K562 (cell line): Measurements from ENCODE around the gene MPV17L2. TPM values are rescaled to one million over a fixed set of nuclear protein-coding genes. Genes with fewer than 3 reads are reported as not detected.

Source experiments
- ATF7 ChIP-seq: fragments of 450-650 bp; IDR thresholded peaks from 2 replicates; pipeline ENCODE4 v1.7.1; 2014; ENCODE audit warnings: mild to moderate bottlenecking, moderate library complexity
- BRD4 ChIP-seq: fragments of 200-600 bp; sonication (generic); IDR thresholded peaks from 2 replicates; pipeline ENCODE4 v1.6.1; 2017; ENCODE audit warnings: inconsistent platforms
- CBX8 ChIP-seq: fragments of 200-600 bp; sonication (generic); IDR thresholded peaks from 2 replicates; pipeline ENCODE4 v1.6.1; 2012; ENCODE audit warnings: borderline replicate concordance, mixed run types, low read depth, mild to moderate bottlenecking, moderate library complexity, mixed read lengths, low read length, control low read depth, inconsistent platforms; ENCODE audit not compliant: poor library complexity, severe bottlenecking; ENCODE audit errors: extremely low read depth
- CEBPB ChIP-seq: fragments of 450-650 bp; IDR thresholded peaks from 2 replicates; pipeline ENCODE4 v1.6.1; 2016; ENCODE audit warnings: missing genetic modification characterization, missing compliant biosample characterization
- CHD2 ChIP-seq: IDR thresholded peaks from 2 replicates; pipeline ENCODE4 v1.6.1; 2011; ENCODE audit warnings: low read depth, low read length
- MAFG ChIP-seq: fragments of 450-650 bp; conservative IDR thresholded peaks from 2 replicates; pipeline ENCODE4 v1.6.1; 2016; ENCODE audit warnings: missing genetic modification characterization, missing compliant biosample characterization
- SIX5 ChIP-seq, 2 experiments: IDR thresholded peaks; 2 replicates each; pipeline ENCODE4 v1.6.1; 2011; ENCODE audit warnings: low read length in 2 of 2, borderline replicate concordance in 1 of 2, low read depth in 1 of 2, mild to moderate bottlenecking in 1 of 2, moderate library complexity in 1 of 2; ENCODE audit not compliant: insufficient read depth in 1 of 2
- ZBTB1 ChIP-seq: sonication (generic); formaldehyde crosslinking; IDR thresholded peaks from 2 replicates; pipeline ENCODE4 v1.8.1; 2023; ENCODE audit warnings: missing genetic modification reagents, low read depth, mild to moderate bottlenecking, borderline replicate concordance
- ZNF518B ChIP-seq: fragments of 250-450 bp; sonication (Bioruptor Pico); IDR thresholded peaks from 2 replicates; pipeline ENCODE4 v1.5.0; 2021; ENCODE audit warnings: mild to moderate bottlenecking, moderate library complexity
- polyA plus RNA-seq, 8 experiments: library from polyadenylated mRNA; depleted of rRNA in 4 of 8; stranded (reverse) in 5 of 8; unstranded in 3 of 8; fragments of >200 nt; fragmentation: Nextera tagmentation in 2 of 8; fragmentation: Illumina TruSeq in 1 of 8; extraction: Ambion mirVana in 2 of 8; extraction: Trizol in 1 of 8; gene quantifications; 2 replicates each; pipeline versions ENCODE4 v1.2.1 to v1.2.3, GENCODE V29; 2011 to 2014; ENCODE audit warnings: inconsistent platforms in 1 of 8, missing spikeins in 1 of 8
- total RNA-seq, 7 experiments: library from RNA; depleted of rRNA in 6 of 7; stranded (reverse); fragments of >200 nt in 6 of 7; fragmentation: Illumina TruSeq in 2 of 7; extraction: Trizol in 2 of 7; gene quantifications; 2 replicates each; pipeline versions ENCODE4 v1.2.1 to v1.2.3, GENCODE V29; 2011 to 2021; ENCODE audit warnings: low replicate concordance in 1 of 7
- TF ChIP-seq, protein P1 (sequence below): IDR thresholded peaks from 3 replicates; pipeline ENCODE4 v1.6.1; 2011; ENCODE audit warnings: borderline replicate concordance, mild to moderate bottlenecking; ENCODE audit not compliant: insufficient read length, insufficient read depth
- TF ChIP-seq, protein P2 (sequence below): sonication (generic); formaldehyde crosslinking; IDR thresholded peaks from 2 replicates; pipeline ENCODE4 v1.8.1; 2022; ENCODE audit warnings: missing genetic modification reagents
- TF ChIP-seq, protein P3 (sequence below): sonication (generic); formaldehyde crosslinking; IDR thresholded peaks from 2 replicates; pipeline ENCODE4 v1.8.0; 2022; ENCODE audit warnings: missing genetic modification reagents, mild to moderate bottlenecking, borderline replicate concordance
- TF ChIP-seq, protein P4 (sequence below): fragments of 450-650 bp; IDR thresholded peaks from 2 replicates; pipeline ENCODE4 v1.7.1; 2018; ENCODE audit warnings: mild to moderate bottlenecking, low read depth; ENCODE audit not compliant: partially characterized antibody
- TF ChIP-seq, protein P5 (sequence below), 2 experiments: fragments of 450-650 bp in 1 of 2; sonication (generic) in 1 of 2; formaldehyde crosslinking in 1 of 2; IDR thresholded peaks in 1 of 2; conservative IDR thresholded peaks in 1 of 2; 2 replicates each; pipeline versions ENCODE4 v1.6.1 to v1.8.1; 2016 to 2023; ENCODE audit warnings: mild to moderate bottlenecking in 2 of 2, moderate library complexity in 2 of 2, inconsistent platforms in 1 of 2, missing genetic modification reagents in 1 of 2

The MPV17L2 gene
- total and polyA plus RNA-seq, 9 of the 15 experiments (the other 6 are each of a cell fraction or from before 2014, with no cell fraction given) = 10.6 to 60.2 (median 28.5) TPM

GRCh38 chr19:18223860-18224524, 31.0 kb downstream of the MPV17L2 start (continued):
- TF ChIP-seq CBX8 (no peak), ATF7 (peak; percentile 80), ZNF518B (CRISPR knock-in tag) (no peak), CHD2 (0 out of 2 replicates have a peak, but pooled peaks have one; percentile 28), MAFG (tag) (no peak), ZBTB1 (CRISPR knock-in tag) (no peak), SIX5 (IDR thresholded peaks at IDR 0.05; ENCODE audit: borderline replicate concordance in 1 of 2, insufficient read depth in 1 of 2, low read depth in 1 of 2, low read length in 2 of 2) (no peak), BRD4 (no peak), CEBPB (no peak)
- TF ChIP-seq, protein P1, sequence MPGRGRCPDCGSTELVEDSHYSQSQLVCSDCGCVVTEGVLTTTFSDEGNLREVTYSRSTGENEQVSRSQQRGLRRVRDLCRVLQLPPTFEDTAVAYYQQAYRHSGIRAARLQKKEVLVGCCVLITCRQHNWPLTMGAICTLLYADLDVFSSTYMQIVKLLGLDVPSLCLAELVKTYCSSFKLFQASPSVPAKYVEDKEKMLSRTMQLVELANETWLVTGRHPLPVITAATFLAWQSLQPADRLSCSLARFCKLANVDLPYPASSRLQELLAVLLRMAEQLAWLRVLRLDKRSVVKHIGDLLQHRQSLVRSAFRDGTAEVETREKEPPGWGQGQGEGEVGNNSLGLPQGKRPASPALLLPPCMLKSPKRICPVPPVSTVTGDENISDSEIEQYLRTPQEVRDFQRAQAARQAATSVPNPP = no peak
- TF ChIP-seq, protein P2, sequence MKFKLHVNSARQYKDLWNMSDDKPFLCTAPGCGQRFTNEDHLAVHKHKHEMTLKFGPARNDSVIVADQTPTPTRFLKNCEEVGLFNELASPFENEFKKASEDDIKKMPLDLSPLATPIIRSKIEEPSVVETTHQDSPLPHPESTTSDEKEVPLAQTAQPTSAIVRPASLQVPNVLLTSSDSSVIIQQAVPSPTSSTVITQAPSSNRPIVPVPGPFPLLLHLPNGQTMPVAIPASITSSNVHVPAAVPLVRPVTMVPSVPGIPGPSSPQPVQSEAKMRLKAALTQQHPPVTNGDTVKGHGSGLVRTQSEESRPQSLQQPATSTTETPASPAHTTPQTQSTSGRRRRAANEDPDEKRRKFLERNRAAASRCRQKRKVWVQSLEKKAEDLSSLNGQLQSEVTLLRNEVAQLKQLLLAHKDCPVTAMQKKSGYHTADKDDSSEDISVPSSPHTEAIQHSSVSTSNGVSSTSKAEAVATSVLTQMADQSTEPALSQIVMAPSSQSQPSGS (CRISPR knock-in tag) = no peak
- TF ChIP-seq, protein P3, sequence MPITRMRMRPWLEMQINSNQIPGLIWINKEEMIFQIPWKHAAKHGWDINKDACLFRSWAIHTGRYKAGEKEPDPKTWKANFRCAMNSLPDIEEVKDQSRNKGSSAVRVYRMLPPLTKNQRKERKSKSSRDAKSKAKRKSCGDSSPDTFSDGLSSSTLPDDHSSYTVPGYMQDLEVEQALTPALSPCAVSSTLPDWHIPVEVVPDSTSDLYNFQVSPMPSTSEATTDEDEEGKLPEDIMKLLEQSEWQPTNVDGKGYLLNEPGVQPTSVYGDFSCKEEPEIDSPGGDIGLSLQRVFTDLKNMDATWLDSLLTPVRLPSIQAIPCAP = no peak
- TF ChIP-seq, protein P4, sequence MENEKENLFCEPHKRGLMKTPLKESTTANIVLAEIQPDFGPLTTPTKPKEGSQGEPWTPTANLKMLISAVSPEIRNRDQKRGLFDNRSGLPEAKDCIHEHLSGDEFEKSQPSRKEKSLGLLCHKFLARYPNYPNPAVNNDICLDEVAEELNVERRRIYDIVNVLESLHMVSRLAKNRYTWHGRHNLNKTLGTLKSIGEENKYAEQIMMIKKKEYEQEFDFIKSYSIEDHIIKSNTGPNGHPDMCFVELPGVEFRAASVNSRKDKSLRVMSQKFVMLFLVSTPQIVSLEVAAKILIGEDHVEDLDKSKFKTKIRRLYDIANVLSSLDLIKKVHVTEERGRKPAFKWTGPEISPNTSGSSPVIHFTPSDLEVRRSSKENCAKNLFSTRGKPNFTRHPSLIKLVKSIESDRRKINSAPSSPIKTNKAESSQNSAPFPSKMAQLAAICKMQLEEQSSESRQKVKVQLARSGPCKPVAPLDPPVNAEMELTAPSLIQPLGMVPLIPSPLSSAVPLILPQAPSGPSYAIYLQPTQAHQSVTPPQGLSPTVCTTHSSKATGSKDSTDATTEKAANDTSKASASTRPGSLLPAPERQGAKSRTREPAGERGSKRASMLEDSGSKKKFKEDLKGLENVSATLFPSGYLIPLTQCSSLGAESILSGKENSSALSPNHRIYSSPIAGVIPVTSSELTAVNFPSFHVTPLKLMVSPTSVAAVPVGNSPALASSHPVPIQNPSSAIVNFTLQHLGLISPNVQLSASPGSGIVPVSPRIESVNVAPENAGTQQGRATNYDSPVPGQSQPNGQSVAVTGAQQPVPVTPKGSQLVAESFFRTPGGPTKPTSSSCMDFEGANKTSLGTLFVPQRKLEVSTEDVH = peak; percentile 83
- TF ChIP-seq, protein P5, sequence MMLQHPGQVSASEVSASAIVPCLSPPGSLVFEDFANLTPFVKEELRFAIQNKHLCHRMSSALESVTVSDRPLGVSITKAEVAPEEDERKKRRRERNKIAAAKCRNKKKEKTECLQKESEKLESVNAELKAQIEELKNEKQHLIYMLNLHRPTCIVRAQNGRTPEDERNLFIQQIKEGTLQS (IDR thresholded peaks at IDR 0.05) = no peak; the same call in 1 of the 2 replicates
- TF ChIP-seq, protein P5 (CRISPR knock-in tag; conservative IDR thresholded peaks at IDR 0.05) = peak; percentile 70; the same call in 1 of the 2 replicates
